Sigmoid colon (tissue), 3 donors: Measurements from ENCODE around the gene TAS1R1.

Experiments used
- CTCF ChIP-seq, 4 experiments: fragments of 450-650 bp in 3 of 4; fragments of 200-600 bp in 1 of 4; IDR thresholded peaks; one replicate each; pipeline ENCODE4 v1.5.1; 2016 to 2019; ENCODE audit warnings: antibody characterized with exemption in 4 of 4, mild to moderate bottlenecking in 3 of 4, moderate library complexity in 2 of 4
- POLR2A ChIP-seq, 2 donors: fragments of 450-650 bp; IDR thresholded peaks; one replicate each; pipeline ENCODE4 v1.6.1; 2016; ENCODE audit warnings: antibody characterized with exemption in 2 of 2, mild to moderate bottlenecking in 2 of 2, moderate library complexity in 2 of 2

- TF ChIP-seq CTCF (IDR thresholded peaks at IDR 0.05) (no peak), POLR2A (IDR thresholded peaks at IDR 0.05) (no peak)
Observed at GRCh38 chr1:6627031-6627430, 71.9 kb downstream of the TAS1R1 start.
